ENCODE measurements around the gene MOV10. TPM values are rescaled to one million over a fixed set of nuclear protein-coding genes. Genes with fewer than 3 reads are reported as not detected.

MOV10 gene
- total RNA-seq, 4 donors from 2014 or later: 30.6 to 69.9 (median 43.8) TPM

- Histone ChIP-seq H3K36me3 (no peaks in the 10 kb centered on the region), H3K9me3 (no peaks in the 10 kb centered on the region), H3K4me1 (peaks cover 0 to 22% (median 11%) of the 10 kb centered on the region in 4 donors), H3K27me3 (no peaks in the 10 kb centered on the region), H3K27ac (peak overlapping the region in 1 of 4 donors; percentile 62), H3K4me3 (no peak overlapping the region)
- WGBS, 2 donors: 96 to 99% methylated on average over 4 of the region's 4 CpGs
- TF ChIP-seq POLR2A (IDR thresholded peaks at IDR 0.05) (no peak), CTCF (IDR thresholded peaks at IDR 0.05) (no peak), EP300 (IDR thresholded peaks at IDR 0.05) (no peak)
- no peak for DNase-seq (ENCODE audit: low spot score in 2 of 2)
Observed at GRCh38 chr1:112677501-112677900, 3.0 kb downstream of the MOV10 start.

- no peak for DNase-seq (ENCODE audit: low spot score in 2 of 2)
- 59 to 71% methylated on average over 3 of the region's 3 CpGs for WGBS, 2 donors
Observed at GRCh38 chr1:112678605-112679004, 4.1 kb downstream of the MOV10 start.

GRCh38 chr1:112685913-112686312, 11.5 kb downstream of the MOV10 start:
- WGBS, 2 donors: 86 to 87% methylated on average over 5 of the region's 5 CpGs
- Histone ChIP-seq H3K9me3 (no peaks in the 10 kb centered on the region), H3K27me3 (no peaks in the 10 kb centered on the region), H3K36me3 (peaks cover 0 to 17% (median 0%) of the 10 kb centered on the region in 3 donors), H3K27ac (no peak overlapping the region), H3K4me3 (no peak overlapping the region), H3K4me1 (peaks cover 0 to 26% (median 11%) of the 10 kb centered on the region in 4 donors)
- TF ChIP-seq POLR2A (IDR thresholded peaks at IDR 0.05) (no peak), CTCF (IDR thresholded peaks at IDR 0.05) (no peak), EP300 (IDR thresholded peaks at IDR 0.05) (no peak)
- no peak for DNase-seq (ENCODE audit: low spot score in 2 of 2)

More at GRCh38 chr1:112678605-112679004, 4.1 kb downstream of the MOV10 start:
- Histone ChIP-seq H3K27ac (peak overlapping the region in 3 of 4 donors; percentile 34 to 62 (median 41)), H3K36me3 (no peaks in the 10 kb centered on the region), H3K4me1 (peaks cover 0 to 17% (median 11%) of the 10 kb centered on the region in 4 donors), H3K27me3 (no peaks in the 10 kb centered on the region), H3K9me3 (no peaks in the 10 kb centered on the region), H3K4me3 (no peak overlapping the region)
- no peak for TF ChIP-seq EP300 (IDR thresholded peaks at IDR 0.05)
- no peak for TF ChIP-seq CTCF (IDR thresholded peaks at IDR 0.05)
- no peak for TF ChIP-seq POLR2A (IDR thresholded peaks at IDR 0.05)

GRCh38 chr1:112686417-112686816, 12.0 kb downstream of the MOV10 start:
- Histone ChIP-seq H3K4me1 (peaks cover 0 to 26% (median 11%) of the 10 kb centered on the region in 4 donors), H3K27me3 (no peaks in the 10 kb centered on the region), H3K27ac (peak overlapping the region in 1 of 4 donors; percentile 17), H3K4me3 (no peak overlapping the region), H3K9me3 (no peaks in the 10 kb centered on the region), H3K36me3 (peaks cover 0 to 22% (median 0%) of the 10 kb centered on the region in 3 donors)
- TF ChIP-seq CTCF (IDR thresholded peaks at IDR 0.05) (no peak), POLR2A (IDR thresholded peaks at IDR 0.05) (no peak)
- DNase-seq (ENCODE audit: low spot score in 2 of 2): no peak
- WGBS, 2 donors: 52 to 58% methylated on average over 3 of the region's 3 CpGs

GRCh38 chr1:112686835-112687234, 12.4 kb downstream of the MOV10 start:
- Histone ChIP-seq H3K4me3 (no peak overlapping the region), H3K27ac (peak overlapping the region in 1 of 4 donors; percentile 17), H3K36me3 (peaks cover 0 to 26% (median 0%) of the 10 kb centered on the region in 3 donors), H3K9me3 (no peaks in the 10 kb centered on the region), H3K27me3 (no peaks in the 10 kb centered on the region), H3K4me1 (peaks cover 0 to 26% (median 11%) of the 10 kb centered on the region in 4 donors)
- DNase-seq (ENCODE audit: low spot score in 2 of 2): no peak
- WGBS, 2 donors: 76 to 84% methylated on average over 4 of the region's 4 CpGs
- TF ChIP-seq CTCF (IDR thresholded peaks at IDR 0.05) (no peak), EP300 (IDR thresholded peaks at IDR 0.05) (no peak), POLR2A (IDR thresholded peaks at IDR 0.05) (no peak)
